WTC11 (cell line): ENCODE measurements around the gene CYP11A1. TPM values are rescaled to one million over a fixed set of nuclear protein-coding genes. Genes with fewer than 3 reads are reported as not detected.
A peak's percentile ranks its signal among the peaks of the same experiment; 100 is the strongest.

Source experiments
- ATAC-seq: fragments of 200-7000 bp; cut with Tn5 transposase; 2 replicates; pipeline ENCODE4 v1.10.0; 2021; ENCODE audit warnings: mild to moderate bottlenecking, moderate library complexity
- CTCF ChIA-PET: fragments of 300-600 bp; sonication (Branson Sonifier 250); formaldehyde crosslinking; loops from one replicate; lab custom pipeline; 2021; ENCODE audit warnings: antibody characterized with exemption; lab: Charles Lee
- POLR2A ChIA-PET: fragments of 350-600 bp; sonication (Branson Sonifier 250); formaldehyde crosslinking; loops from one replicate; lab custom pipeline; 2021; ENCODE audit warnings: antibody characterized with exemption; lab: Charles Lee
- DNase-seq: peaks from one replicate; pipeline ENCODE4 v3.0.0; 2021; ENCODE audit warnings: low spot score
- H3K27ac Mint-ChIP-seq: 2 replicates; pipeline ENCODE4 v1.8.0; 2021; ENCODE audit warnings: mixed read lengths
- H3K27me3 Mint-ChIP-seq: 2 replicates; pipeline ENCODE4 v1.8.0; 2021; ENCODE audit warnings: low read depth, mild to moderate bottlenecking, moderate library complexity, mixed read lengths
- H3K36me3 Mint-ChIP-seq: 2 replicates; pipeline ENCODE4 v1.8.0; 2021; ENCODE audit warnings: mixed read lengths
- H3K4me1 Mint-ChIP-seq: 2 replicates; pipeline ENCODE4 v1.8.0; 2022; ENCODE audit warnings: mixed read lengths
- H3K4me3 Mint-ChIP-seq: 2 replicates; pipeline ENCODE4 v1.8.0; 2021; ENCODE audit warnings: mild to moderate bottlenecking, moderate library complexity, mixed read lengths
- H3K9me3 Mint-ChIP-seq: 2 replicates; pipeline ENCODE4 v1.8.0; 2021; ENCODE audit warnings: mixed read lengths
- CREM ChIP-seq: sonication (generic); formaldehyde crosslinking; IDR thresholded peaks from 2 replicates; pipeline ENCODE4 v1.8.1; 2022; ENCODE audit warnings: mild to moderate bottlenecking, missing genetic modification reagents, moderate library complexity
- ELF4 ChIP-seq: sonication (generic); formaldehyde crosslinking; IDR thresholded peaks from 2 replicates; pipeline ENCODE4 v1.8.1; 2022; ENCODE audit warnings: low read depth, mild to moderate bottlenecking, moderate library complexity, missing genetic modification reagents
- ESRRA ChIP-seq: sonication (generic); formaldehyde crosslinking; IDR thresholded peaks from 2 replicates; pipeline ENCODE4 v1.8.1; 2022; ENCODE audit warnings: mild to moderate bottlenecking, missing genetic modification reagents, borderline replicate concordance
- GABPB1 ChIP-seq: sonication (generic); formaldehyde crosslinking; IDR thresholded peaks from 2 replicates; pipeline ENCODE4 v1.8.1; 2023; ENCODE audit warnings: mild to moderate bottlenecking, missing genetic modification reagents
- GRHL2 ChIP-seq: fragments of 250-450 bp; sonication (Bioruptor Pico); IDR thresholded peaks from 2 replicates; pipeline ENCODE4 v1.8.0; 2022; ENCODE audit warnings: mild to moderate bottlenecking, moderate library complexity; ENCODE audit not compliant: insufficient replicate concordance, severe bottlenecking
- MYBL2 ChIP-seq: sonication (generic); formaldehyde crosslinking; IDR thresholded peaks from 2 replicates; pipeline ENCODE4 v1.8.1; 2023; ENCODE audit warnings: mild to moderate bottlenecking, moderate library complexity, missing genetic modification reagents
- NFYB ChIP-seq: sonication (generic); formaldehyde crosslinking; conservative IDR thresholded peaks from 2 replicates; pipeline ENCODE4 v1.8.0; 2022; ENCODE audit warnings: low read depth, missing genetic modification reagents
- OVOL2 ChIP-seq: fragments of 250-450 bp; sonication (Bioruptor Pico); IDR thresholded peaks from 2 replicates; pipeline ENCODE4 v1.9.0; 2021; ENCODE audit warnings: mild to moderate bottlenecking, borderline replicate concordance
- PRRX2 ChIP-seq: fragments of 250-450 bp; sonication (Bioruptor Pico); IDR thresholded peaks from 2 replicates; pipeline ENCODE4 v1.8.0; 2021; ENCODE audit warnings: mild to moderate bottlenecking
- TCF7 ChIP-seq: sonication (generic); formaldehyde crosslinking; IDR thresholded peaks from 2 replicates; pipeline ENCODE4 v1.8.0; 2022; ENCODE audit warnings: mild to moderate bottlenecking, low read depth, missing genetic modification reagents, moderate library complexity
- TEAD1 ChIP-seq: sonication (generic); formaldehyde crosslinking; IDR thresholded peaks from 2 replicates; pipeline ENCODE4 v1.8.0; 2022; ENCODE audit warnings: mild to moderate bottlenecking, missing genetic modification reagents
- TP53 ChIP-seq: sonication (generic); formaldehyde crosslinking; IDR thresholded peaks from 2 replicates; pipeline ENCODE4 v1.8.1; 2023; ENCODE audit warnings: mild to moderate bottlenecking, missing genetic modification reagents
- ZBTB21 ChIP-seq: sonication (generic); formaldehyde crosslinking; IDR thresholded peaks from 2 replicates; pipeline ENCODE4 v1.8.1; 2023; ENCODE audit warnings: mild to moderate bottlenecking, missing genetic modification reagents, borderline replicate concordance
- ZMAT4 ChIP-seq: fragments of 250-450 bp; sonication (Bioruptor Pico); IDR thresholded peaks from 2 replicates; pipeline ENCODE4 v1.9.0; 2021; ENCODE audit warnings: mild to moderate bottlenecking
- ZNF121 ChIP-seq: sonication (generic); formaldehyde crosslinking; IDR thresholded peaks from 2 replicates; pipeline ENCODE4 v1.8.0; 2023; ENCODE audit warnings: missing genetic modification reagents
- ZNF138 ChIP-seq: sonication (generic); formaldehyde crosslinking; conservative IDR thresholded peaks from 2 replicates; pipeline ENCODE4 v1.8.1; 2022; ENCODE audit warnings: mild to moderate bottlenecking, moderate library complexity, missing genetic modification reagents
- ZNF232 ChIP-seq: sonication (generic); formaldehyde crosslinking; IDR thresholded peaks from 2 replicates; pipeline ENCODE4 v1.8.0; 2022; ENCODE audit warnings: mild to moderate bottlenecking, missing genetic modification reagents
- ZNF263 ChIP-seq: sonication (generic); formaldehyde crosslinking; IDR thresholded peaks from 2 replicates; pipeline ENCODE4 v1.8.1; 2022; ENCODE audit warnings: low read depth, mild to moderate bottlenecking, moderate library complexity, missing genetic modification reagents
- ZNF396 ChIP-seq: fragments of 250-450 bp; sonication (Bioruptor Pico); IDR thresholded peaks from 2 replicates; pipeline ENCODE4 v1.8.0; 2021; ENCODE audit warnings: mild to moderate bottlenecking, moderate library complexity, borderline replicate concordance
- ZSCAN18 ChIP-seq: fragments of 250-450 bp; sonication (Bioruptor Pico); IDR thresholded peaks from 2 replicates; pipeline ENCODE4 v2.1.2; 2022; ENCODE audit warnings: mild to moderate bottlenecking, moderate library complexity
- total RNA-seq: library from RNA; stranded (reverse); gene quantifications from 3 replicates; pipeline ENCODE4 v1.2.3, GENCODE V29; 2021
- TF ChIP-seq, protein P1 (sequence below): sonication (generic); formaldehyde crosslinking; IDR thresholded peaks from 2 replicates; pipeline ENCODE4 v1.8.1; 2023; ENCODE audit warnings: mild to moderate bottlenecking, missing genetic modification reagents, borderline replicate concordance
- TF ChIP-seq, protein P2 (sequence below): sonication (generic); formaldehyde crosslinking; IDR thresholded peaks from 2 replicates; pipeline ENCODE4 v1.8.1; 2023; ENCODE audit warnings: mild to moderate bottlenecking, missing genetic modification reagents
- TF ChIP-seq, protein P3 (sequence below): sonication (generic); formaldehyde crosslinking; conservative IDR thresholded peaks from 2 replicates; pipeline ENCODE4 v1.8.1; 2023; ENCODE audit warnings: mild to moderate bottlenecking, low read depth, missing genetic modification reagents, moderate library complexity

Gene CYP11A1
- total RNA-seq, 1 experiment from 2014 or later, result 3.4 TPM

GRCh38 chr15:74339371-74339770 lies 28.1 kb downstream of the CYP11A1 start (continued):
- TF ChIP-seq OVOL2 (CRISPR knock-in tag) (no peak), ZNF232 (CRISPR knock-in tag) (no peak), ZNF396 (CRISPR knock-in tag) (no peak), TP53 (CRISPR knock-in tag) (no peak), CREM (no peak)
- TF ChIP-seq, all 79 proteins: peak for 0

GRCh38 chr15:74338676-74339075 lies 28.8 kb downstream of the CYP11A1 start:
- no peak overlapping the region for H3K27ac Mint-ChIP-seq
- H3K4me1 Mint-ChIP-seq, result no peaks in the 10 kb centered on the region
- no peaks in the 10 kb centered on the region for H3K9me3 Mint-ChIP-seq
- TF ChIP-seq, protein P1, sequence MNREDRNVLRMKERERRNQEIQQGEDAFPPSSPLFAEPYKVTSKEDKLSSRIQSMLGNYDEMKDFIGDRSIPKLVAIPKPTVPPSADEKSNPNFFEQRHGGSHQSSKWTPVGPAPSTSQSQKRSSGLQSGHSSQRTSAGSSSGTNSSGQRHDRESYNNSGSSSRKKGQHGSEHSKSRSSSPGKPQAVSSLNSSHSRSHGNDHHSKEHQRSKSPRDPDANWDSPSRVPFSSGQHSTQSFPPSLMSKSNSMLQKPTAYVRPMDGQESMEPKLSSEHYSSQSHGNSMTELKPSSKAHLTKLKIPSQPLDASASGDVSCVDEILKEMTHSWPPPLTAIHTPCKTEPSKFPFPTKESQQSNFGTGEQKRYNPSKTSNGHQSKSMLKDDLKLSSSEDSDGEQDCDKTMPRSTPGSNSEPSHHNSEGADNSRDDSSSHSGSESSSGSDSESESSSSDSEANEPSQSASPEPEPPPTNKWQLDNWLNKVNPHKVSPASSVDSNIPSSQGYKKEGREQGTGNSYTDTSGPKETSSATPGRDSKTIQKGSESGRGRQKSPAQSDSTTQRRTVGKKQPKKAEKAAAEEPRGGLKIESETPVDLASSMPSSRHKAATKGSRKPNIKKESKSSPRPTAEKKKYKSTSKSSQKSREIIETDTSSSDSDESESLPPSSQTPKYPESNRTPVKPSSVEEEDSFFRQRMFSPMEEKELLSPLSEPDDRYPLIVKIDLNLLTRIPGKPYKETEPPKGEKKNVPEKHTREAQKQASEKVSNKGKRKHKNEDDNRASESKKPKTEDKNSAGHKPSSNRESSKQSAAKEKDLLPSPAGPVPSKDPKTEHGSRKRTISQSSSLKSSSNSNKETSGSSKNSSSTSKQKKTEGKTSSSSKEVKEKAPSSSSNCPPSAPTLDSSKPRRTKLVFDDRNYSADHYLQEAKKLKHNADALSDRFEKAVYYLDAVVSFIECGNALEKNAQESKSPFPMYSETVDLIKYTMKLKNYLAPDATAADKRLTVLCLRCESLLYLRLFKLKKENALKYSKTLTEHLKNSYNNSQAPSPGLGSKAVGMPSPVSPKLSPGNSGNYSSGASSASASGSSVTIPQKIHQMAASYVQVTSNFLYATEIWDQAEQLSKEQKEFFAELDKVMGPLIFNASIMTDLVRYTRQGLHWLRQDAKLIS (CRISPR knock-in tag), result no peak
- no peak for TF ChIP-seq MYBL2 (CRISPR knock-in tag)
- TF ChIP-seq GRHL2, result no peak
- TF ChIP-seq PRRX2 (CRISPR knock-in tag), result no peak
- TF ChIP-seq ZNF263 (CRISPR knock-in tag), result no peak
- no peak for TF ChIP-seq GABPB1 (CRISPR knock-in tag)
- TF ChIP-seq ZNF138 (CRISPR knock-in tag), result no peak
- TF ChIP-seq ZNF121 (CRISPR knock-in tag), result no peak
- no peak for TF ChIP-seq ZBTB21 (CRISPR knock-in tag)
- no peak for TF ChIP-seq ELF4 (CRISPR knock-in tag)
- no peak for TF ChIP-seq TEAD1 (CRISPR knock-in tag)
- TF ChIP-seq ZSCAN18 (CRISPR knock-in tag), result no peak
- TF ChIP-seq, protein P2, sequence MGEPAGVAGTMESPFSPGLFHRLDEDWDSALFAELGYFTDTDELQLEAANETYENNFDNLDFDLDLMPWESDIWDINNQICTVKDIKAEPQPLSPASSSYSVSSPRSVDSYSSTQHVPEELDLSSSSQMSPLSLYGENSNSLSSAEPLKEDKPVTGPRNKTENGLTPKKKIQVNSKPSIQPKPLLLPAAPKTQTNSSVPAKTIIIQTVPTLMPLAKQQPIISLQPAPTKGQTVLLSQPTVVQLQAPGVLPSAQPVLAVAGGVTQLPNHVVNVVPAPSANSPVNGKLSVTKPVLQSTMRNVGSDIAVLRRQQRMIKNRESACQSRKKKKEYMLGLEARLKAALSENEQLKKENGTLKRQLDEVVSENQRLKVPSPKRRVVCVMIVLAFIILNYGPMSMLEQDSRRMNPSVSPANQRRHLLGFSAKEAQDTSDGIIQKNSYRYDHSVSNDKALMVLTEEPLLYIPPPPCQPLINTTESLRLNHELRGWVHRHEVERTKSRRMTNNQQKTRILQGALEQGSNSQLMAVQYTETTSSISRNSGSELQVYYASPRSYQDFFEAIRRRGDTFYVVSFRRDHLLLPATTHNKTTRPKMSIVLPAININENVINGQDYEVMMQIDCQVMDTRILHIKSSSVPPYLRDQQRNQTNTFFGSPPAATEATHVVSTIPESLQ (CRISPR knock-in tag), result no peak
- no peak for TF ChIP-seq ZMAT4 (CRISPR knock-in tag)
- TF ChIP-seq TCF7 (CRISPR knock-in tag), result no peak
- TF ChIP-seq, protein P3, sequence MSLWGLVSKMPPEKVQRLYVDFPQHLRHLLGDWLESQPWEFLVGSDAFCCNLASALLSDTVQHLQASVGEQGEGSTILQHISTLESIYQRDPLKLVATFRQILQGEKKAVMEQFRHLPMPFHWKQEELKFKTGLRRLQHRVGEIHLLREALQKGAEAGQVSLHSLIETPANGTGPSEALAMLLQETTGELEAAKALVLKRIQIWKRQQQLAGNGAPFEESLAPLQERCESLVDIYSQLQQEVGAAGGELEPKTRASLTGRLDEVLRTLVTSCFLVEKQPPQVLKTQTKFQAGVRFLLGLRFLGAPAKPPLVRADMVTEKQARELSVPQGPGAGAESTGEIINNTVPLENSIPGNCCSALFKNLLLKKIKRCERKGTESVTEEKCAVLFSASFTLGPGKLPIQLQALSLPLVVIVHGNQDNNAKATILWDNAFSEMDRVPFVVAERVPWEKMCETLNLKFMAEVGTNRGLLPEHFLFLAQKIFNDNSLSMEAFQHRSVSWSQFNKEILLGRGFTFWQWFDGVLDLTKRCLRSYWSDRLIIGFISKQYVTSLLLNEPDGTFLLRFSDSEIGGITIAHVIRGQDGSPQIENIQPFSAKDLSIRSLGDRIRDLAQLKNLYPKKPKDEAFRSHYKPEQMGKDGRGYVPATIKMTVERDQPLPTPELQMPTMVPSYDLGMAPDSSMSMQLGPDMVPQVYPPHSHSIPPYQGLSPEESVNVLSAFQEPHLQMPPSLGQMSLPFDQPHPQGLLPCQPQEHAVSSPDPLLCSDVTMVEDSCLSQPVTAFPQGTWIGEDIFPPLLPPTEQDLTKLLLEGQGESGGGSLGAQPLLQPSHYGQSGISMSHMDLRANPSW (CRISPR knock-in tag), result no peak
- TF ChIP-seq NFYB (CRISPR knock-in tag), result no peak
- no peak for TF ChIP-seq ESRRA (CRISPR knock-in tag)
- no peak overlapping the region for H3K4me3 Mint-ChIP-seq
- no peak for ATAC-seq
- H3K27me3 Mint-ChIP-seq, result peaks cover 5% of the 10 kb centered on the region
- ChIA-PET POLR2A (no interaction called here), CTCF (interaction anchor here (2.1 kb wide), 1 partner anchor 18 kb away, joined by 6 read pairs; no protein-coding TSS in a partner anchor)
- DNase-seq, result peak; percentile 7
- no peaks in the 10 kb centered on the region for H3K36me3 Mint-ChIP-seq
